Measurements from ENCODE around the gene SOCS3. TPM values are rescaled to one million over a fixed set of nuclear protein-coding genes. Genes with fewer than 3 reads are reported as not detected.

Gene SOCS3
- total and polyA plus RNA-seq, 5 donors = 6.6 to 52.6 (median 12.0) TPM

GRCh38 chr17:78347453-78347852 lies 12.4 kb downstream of the SOCS3 start:
- H3K27ac ChIP-seq (ENCODE audit: low read length) = no peak overlapping the region
- ATAC-seq (no peak), DNase-seq (peak in 2 of 3 donors; percentile 57 to 58)
- intact Hi-C loops (cut with DNase I) = no loop called here
- no peak overlapping the region for H3K4me3 ChIP-seq (ENCODE audit: low read length)
- no peaks in the 10 kb centered on the region for H3K9me3 ChIP-seq (ENCODE audit: control insufficient read depth, low read length)
- peaks cover 27% of the 10 kb centered on the region for H3K4me1 ChIP-seq (ENCODE audit: control insufficient read depth, insufficient read depth, low read length)
- H3K27me3 ChIP-seq (ENCODE audit: control insufficient read depth, insufficient read depth) = no peaks in the 10 kb centered on the region
- WGBS = 82% methylated on average over 3 of the region's 3 CpGs

GRCh38 chr17:78346605-78347250 lies 13.1 kb downstream of the SOCS3 start:
- DNase-seq = peak in 1 of 3 donors; percentile 27
- no peaks in the 10 kb centered on the region for H3K9me3 ChIP-seq (ENCODE audit: control insufficient read depth, low read length)
- intact Hi-C loops (cut with DNase I) = no loop called here
- H3K4me3 ChIP-seq (ENCODE audit: low read length) = no peak overlapping the region
- WGBS = 93% methylated on average over 13 of the region's 13 CpGs
- H3K4me1 ChIP-seq (ENCODE audit: control insufficient read depth, insufficient read depth, low read length) = peaks cover 23% of the 10 kb centered on the region
- H3K27ac ChIP-seq (ENCODE audit: low read length) = no peak overlapping the region
- no peaks in the 10 kb centered on the region for H3K27me3 ChIP-seq (ENCODE audit: control insufficient read depth, insufficient read depth)
- no peak for ATAC-seq

GRCh38 chr17:78345791-78346494 lies 13.9 kb downstream of the SOCS3 start:
- intact Hi-C loops (cut with DNase I) = no loop called here
- Histone ChIP-seq H3K4me3 (ENCODE audit: low read length) (no peak overlapping the region), H3K27ac (ENCODE audit: low read length) (no peak overlapping the region), H3K27me3 (ENCODE audit: control insufficient read depth, insufficient read depth) (no peaks in the 10 kb centered on the region), H3K9me3 (ENCODE audit: control insufficient read depth, low read length) (no peaks in the 10 kb centered on the region), H3K4me1 (ENCODE audit: control insufficient read depth, insufficient read depth, low read length) (peaks cover 21% of the 10 kb centered on the region)
- whole genome bisulfite sequencing = 88% methylated on average over 10 of the region's 10 CpGs
- DNase-seq (no peak), ATAC-seq (no peak)

- WGBS = 69% methylated on average over 8 of the region's 8 CpGs
- DNase-seq (peak in 1 of 3 donors; percentile 49), ATAC-seq (no peak)
- Histone ChIP-seq H3K27me3 (ENCODE audit: control insufficient read depth, insufficient read depth) (no peaks in the 10 kb centered on the region), H3K4me3 (ENCODE audit: low read length) (no peak overlapping the region), H3K4me1 (ENCODE audit: control insufficient read depth, insufficient read depth, low read length) (peaks cover 21% of the 10 kb centered on the region), H3K9me3 (ENCODE audit: control insufficient read depth, low read length) (no peaks in the 10 kb centered on the region), H3K27ac (ENCODE audit: low read length) (no peak overlapping the region)
- intact Hi-C loops (cut with DNase I) = no loop called here
Observed at GRCh38 chr17:78345172-78345571, 14.7 kb downstream of the SOCS3 start.

- Histone ChIP-seq H3K27me3 (ENCODE audit: control insufficient read depth, insufficient read depth) (no peaks in the 10 kb centered on the region), H3K27ac (ENCODE audit: low read length) (no peak overlapping the region), H3K9me3 (ENCODE audit: control insufficient read depth, low read length) (no peaks in the 10 kb centered on the region), H3K4me3 (ENCODE audit: low read length) (no peak overlapping the region), H3K4me1 (ENCODE audit: control insufficient read depth, insufficient read depth, low read length) (peaks cover 21% of the 10 kb centered on the region)
- ATAC-seq (no peak), DNase-seq (no peak)
- WGBS = 85% methylated on average over 10 of the region's 10 CpGs
- intact Hi-C loops (cut with DNase I) = no loop called here
Observed at GRCh38 chr17:78344666-78345065, 15.2 kb downstream of the SOCS3 start.

GRCh38 chr17:78343543-78344201 lies 16.2 kb downstream of the SOCS3 start:
- WGBS = 79% methylated on average over 19 of the region's 19 CpGs
- intact Hi-C loops (cut with DNase I) = no loop called here
- peak in 2 of 3 donors; percentile 64 to 76 for DNase-seq
- H3K27ac ChIP-seq (ENCODE audit: low read length) = peak overlapping the region; percentile 84
- no peak overlapping the region for H3K4me3 ChIP-seq (ENCODE audit: low read length)
- no peaks in the 10 kb centered on the region for H3K9me3 ChIP-seq (ENCODE audit: control insufficient read depth, low read length)
- no peak for ATAC-seq
- H3K27me3 ChIP-seq (ENCODE audit: control insufficient read depth, insufficient read depth) = no peaks in the 10 kb centered on the region
- peaks cover 21% of the 10 kb centered on the region for H3K4me1 ChIP-seq (ENCODE audit: control insufficient read depth, insufficient read depth, low read length)

GRCh38 chr17:78343187-78343542 lies 16.7 kb downstream of the SOCS3 start:
- H3K9me3 ChIP-seq (ENCODE audit: control insufficient read depth, low read length) = no peaks in the 10 kb centered on the region
- peak; percentile 91 to 92 (median 91) for DNase-seq
- H3K4me1 ChIP-seq (ENCODE audit: control insufficient read depth, insufficient read depth, low read length) = peaks cover 21% of the 10 kb centered on the region
- 15% methylated on average over 5 of the region's 5 CpGs for WGBS
- H3K4me3 ChIP-seq (ENCODE audit: low read length) = no peak overlapping the region
- peak overlapping the region; percentile 84 for H3K27ac ChIP-seq (ENCODE audit: low read length)
- intact Hi-C loops (cut with DNase I) = no loop called here
- peak; percentile 76 to 80 for ATAC-seq
- H3K27me3 ChIP-seq (ENCODE audit: control insufficient read depth, insufficient read depth) = no peaks in the 10 kb centered on the region

GRCh38 chr17:78342449-78343186 lies 17.3 kb downstream of the SOCS3 start:
- Histone ChIP-seq H3K4me1 (ENCODE audit: control insufficient read depth, insufficient read depth, low read length) (peaks cover 21% of the 10 kb centered on the region), H3K4me3 (ENCODE audit: low read length) (peak overlapping the region; percentile 23), H3K9me3 (ENCODE audit: control insufficient read depth, low read length) (no peaks in the 10 kb centered on the region), H3K27ac (ENCODE audit: low read length) (peak overlapping the region; percentile 84), H3K27me3 (ENCODE audit: control insufficient read depth, insufficient read depth) (no peaks in the 10 kb centered on the region)
- DNase-seq (peak; percentile 85 to 86 (median 85)), ATAC-seq (peak; percentile 57 to 81)
- 25% methylated on average over 26 of the region's 26 CpGs for WGBS
- intact Hi-C loops (cut with DNase I) = no loop called here

GRCh38 chr17:78341559-78342448 lies 18.1 kb downstream of the SOCS3 start:
- ATAC-seq (peak; percentile 77 to 78), DNase-seq (peak; percentile 87 to 95 (median 94))
- intact Hi-C loops (cut with DNase I) = no loop called here
- peaks cover 21% of the 10 kb centered on the region for H3K4me1 ChIP-seq (ENCODE audit: control insufficient read depth, insufficient read depth, low read length)
- peak overlapping the region; percentile 23 for H3K4me3 ChIP-seq (ENCODE audit: low read length)
- WGBS = 5% methylated on average over 95 of the region's 95 CpGs
- H3K27me3 ChIP-seq (ENCODE audit: control insufficient read depth, insufficient read depth) = no peaks in the 10 kb centered on the region
- peak overlapping the region; percentile 84 for H3K27ac ChIP-seq (ENCODE audit: low read length)
- no peaks in the 10 kb centered on the region for H3K9me3 ChIP-seq (ENCODE audit: control insufficient read depth, low read length)

Data from right cardiac atrium (tissue), 5 donors.